ENCODE measurements around the gene ANKUB1.

DNA sequence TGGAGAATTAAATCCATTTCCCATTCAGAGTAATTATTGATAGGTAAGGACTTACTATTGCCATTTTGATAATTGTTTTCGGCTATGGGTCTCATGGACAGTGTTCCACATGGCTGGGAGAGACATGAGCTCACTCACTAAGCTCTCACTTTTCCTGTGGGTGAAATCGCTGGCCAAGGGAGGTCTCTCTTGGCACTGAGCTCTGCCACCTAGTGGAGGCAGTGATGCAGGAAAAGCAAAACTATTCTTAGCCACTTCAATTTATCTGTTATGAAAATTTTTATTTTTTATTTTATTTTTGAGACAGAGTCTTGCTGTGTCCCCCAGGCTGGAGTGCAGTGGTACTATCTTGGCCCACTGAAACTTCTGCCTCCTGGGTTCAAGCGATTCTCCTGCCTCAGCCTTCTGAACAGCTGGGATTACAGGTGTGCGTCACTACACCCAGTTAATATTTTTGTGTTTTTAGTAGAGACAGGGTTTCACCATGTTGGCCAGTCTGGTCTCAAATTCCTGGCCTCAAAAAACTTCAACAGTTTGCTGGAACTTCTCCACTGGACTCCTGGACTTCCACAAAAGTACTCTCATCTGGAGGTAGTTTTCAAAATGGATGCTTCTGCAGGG is 16.0 kb upstream of the ANKUB1 start:
- TF ChIP-seq, protein P1, sequence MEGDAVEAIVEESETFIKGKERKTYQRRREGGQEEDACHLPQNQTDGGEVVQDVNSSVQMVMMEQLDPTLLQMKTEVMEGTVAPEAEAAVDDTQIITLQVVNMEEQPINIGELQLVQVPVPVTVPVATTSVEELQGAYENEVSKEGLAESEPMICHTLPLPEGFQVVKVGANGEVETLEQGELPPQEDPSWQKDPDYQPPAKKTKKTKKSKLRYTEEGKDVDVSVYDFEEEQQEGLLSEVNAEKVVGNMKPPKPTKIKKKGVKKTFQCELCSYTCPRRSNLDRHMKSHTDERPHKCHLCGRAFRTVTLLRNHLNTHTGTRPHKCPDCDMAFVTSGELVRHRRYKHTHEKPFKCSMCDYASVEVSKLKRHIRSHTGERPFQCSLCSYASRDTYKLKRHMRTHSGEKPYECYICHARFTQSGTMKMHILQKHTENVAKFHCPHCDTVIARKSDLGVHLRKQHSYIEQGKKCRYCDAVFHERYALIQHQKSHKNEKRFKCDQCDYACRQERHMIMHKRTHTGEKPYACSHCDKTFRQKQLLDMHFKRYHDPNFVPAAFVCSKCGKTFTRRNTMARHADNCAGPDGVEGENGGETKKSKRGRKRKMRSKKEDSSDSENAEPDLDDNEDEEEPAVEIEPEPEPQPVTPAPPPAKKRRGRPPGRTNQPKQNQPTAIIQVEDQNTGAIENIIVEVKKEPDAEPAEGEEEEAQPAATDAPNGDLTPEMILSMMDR (IDR thresholded peaks at IDR 0.05): peak; percentile 93
- TF ChIP-seq, protein P2, sequence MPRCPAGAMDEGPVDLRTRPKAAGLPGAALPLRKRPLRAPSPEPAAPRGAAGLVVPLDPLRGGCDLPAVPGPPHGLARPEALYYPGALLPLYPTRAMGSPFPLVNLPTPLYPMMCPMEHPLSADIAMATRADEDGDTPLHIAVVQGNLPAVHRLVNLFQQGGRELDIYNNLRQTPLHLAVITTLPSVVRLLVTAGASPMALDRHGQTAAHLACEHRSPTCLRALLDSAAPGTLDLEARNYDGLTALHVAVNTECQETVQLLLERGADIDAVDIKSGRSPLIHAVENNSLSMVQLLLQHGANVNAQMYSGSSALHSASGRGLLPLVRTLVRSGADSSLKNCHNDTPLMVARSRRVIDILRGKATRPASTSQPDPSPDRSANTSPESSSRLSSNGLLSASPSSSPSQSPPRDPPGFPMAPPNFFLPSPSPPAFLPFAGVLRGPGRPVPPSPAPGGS (IDR thresholded peaks at IDR 0.05): no peak
- TF ChIP-seq, protein P3, sequence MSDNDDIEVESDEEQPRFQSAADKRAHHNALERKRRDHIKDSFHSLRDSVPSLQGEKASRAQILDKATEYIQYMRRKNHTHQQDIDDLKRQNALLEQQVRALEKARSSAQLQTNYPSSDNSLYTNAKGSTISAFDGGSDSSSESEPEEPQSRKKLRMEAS (IDR thresholded peaks at IDR 0.05): no peak
